GM21367 (cell line): ENCODE measurements around the gene VGF.
"Not testable (repeated sequence)": the region's sequence is repeated elsewhere in the genome, so short reads cannot be mapped to it uniquely, and the experiment has no call there.

Experiments used
- ATAC-seq: cut with Tn5 transposase; IDR thresholded peaks from one replicate; pipeline ENCODE4 v1.9.1; 2021; ENCODE audit not compliant: unreplicated experiment

The VGF gene

DNA sequence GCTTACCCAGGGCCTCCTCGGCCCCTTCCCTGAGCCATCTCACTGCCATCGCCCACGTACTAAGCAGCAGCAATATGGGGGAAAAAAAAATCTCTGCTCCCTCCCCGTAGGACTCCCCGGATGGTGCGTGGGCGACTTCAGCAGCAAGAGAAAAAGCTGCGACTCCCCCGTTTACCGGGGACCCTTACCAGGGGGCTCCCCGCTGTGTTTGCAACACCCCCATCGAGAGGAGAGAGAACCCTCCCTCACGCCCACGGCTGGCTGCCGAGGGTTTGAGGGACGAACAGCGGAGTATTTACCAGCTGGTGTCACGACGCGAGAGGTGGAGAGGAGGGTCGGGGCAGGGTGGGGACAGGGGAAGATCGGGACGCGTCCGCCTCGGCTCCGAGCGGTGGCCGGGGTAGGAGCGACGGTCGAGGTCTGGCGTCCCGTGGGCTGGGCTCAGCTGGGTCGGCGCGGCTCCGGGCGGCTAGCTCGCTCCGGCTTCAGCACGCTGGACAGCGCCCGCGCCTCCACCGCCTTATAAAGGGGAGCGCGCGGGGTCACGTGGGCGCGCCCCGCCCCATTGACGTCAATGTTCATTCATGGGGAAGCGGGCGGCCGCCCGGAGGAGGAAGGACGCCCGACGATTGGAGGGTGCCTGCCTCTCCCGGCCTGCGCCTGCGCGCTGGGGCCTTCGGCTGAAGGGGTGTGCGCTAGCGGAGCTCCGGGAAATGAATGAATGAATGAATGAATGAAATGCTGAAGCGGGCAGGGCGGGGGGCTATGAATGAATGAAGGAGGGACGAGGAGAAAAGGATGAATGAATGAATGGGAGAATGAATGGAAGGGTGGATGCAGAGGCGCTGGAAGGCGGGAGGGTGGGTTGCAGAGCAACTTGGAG is at the start of gene VGF:
VGF (minus strand) TSS at position 495 of the 883 bp plus-strand sequence. CDS start 726 bp downstream, outside the sequence.
- peak; percentile 54 for ATAC-seq

DNA sequence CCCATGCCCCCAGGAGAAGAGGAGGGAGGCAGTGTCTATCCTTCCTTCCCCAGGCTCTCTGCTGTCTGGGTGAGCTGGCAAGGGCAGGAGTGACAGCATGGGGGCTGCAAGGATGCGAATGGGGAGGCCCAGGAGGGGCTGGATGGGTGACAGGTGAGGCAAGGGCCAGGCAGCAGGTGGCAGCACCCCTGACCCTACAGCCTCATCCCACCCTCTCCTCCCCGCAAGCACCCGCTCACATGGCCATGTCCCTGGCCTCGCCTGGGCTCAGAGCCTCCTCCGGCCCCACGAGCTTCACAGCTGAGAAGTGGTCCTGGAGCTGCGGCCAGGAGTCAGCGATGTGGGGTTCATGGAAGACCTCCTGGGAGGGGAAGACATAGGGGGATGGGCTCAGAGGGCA is 46.6 kb upstream of the VGF start:
- ATAC-seq = no peak

DNA sequence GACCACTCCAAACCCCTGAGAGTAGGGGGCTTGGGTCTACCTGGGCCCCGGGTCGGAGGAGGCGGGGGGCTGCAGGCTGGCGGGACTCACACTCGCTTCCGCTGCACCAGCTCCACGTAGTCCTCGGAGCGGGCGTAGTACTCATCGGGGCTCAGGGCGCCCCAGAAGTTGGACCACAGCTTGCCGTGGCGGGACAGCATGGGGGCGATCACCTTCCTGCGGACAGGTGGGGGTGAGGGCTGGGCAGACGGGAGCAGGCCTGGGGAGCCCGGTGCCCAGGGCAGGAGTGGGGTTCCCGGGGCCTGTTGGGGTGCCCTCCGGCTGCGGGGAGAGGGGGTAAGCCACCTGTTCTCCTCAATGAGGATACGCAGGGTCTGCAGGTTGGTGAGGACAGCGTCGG is 46.1 kb upstream of the VGF start:
- no peak for ATAC-seq

DNA sequence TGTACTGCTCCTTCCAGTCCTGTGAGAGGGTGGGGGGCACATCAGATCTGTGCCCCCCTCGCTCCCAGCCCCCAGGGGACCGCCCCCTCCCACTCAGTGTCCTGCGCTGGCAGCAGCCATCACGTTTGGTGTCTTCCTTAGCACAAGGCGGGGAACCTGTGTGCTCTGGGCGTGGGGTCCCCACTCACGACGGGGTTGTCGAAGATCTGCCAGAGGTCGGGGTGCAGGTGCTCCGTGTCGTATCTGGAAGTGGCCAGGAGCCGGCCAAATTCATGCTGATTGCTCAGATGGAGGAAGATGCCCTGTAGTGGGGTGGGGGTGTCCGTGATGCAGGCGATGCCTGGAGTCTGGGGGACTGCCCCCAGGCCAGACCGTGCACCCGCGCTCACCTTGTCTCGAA is 44.8 kb upstream of the VGF start:
- ATAC-seq = no peak

DNA sequence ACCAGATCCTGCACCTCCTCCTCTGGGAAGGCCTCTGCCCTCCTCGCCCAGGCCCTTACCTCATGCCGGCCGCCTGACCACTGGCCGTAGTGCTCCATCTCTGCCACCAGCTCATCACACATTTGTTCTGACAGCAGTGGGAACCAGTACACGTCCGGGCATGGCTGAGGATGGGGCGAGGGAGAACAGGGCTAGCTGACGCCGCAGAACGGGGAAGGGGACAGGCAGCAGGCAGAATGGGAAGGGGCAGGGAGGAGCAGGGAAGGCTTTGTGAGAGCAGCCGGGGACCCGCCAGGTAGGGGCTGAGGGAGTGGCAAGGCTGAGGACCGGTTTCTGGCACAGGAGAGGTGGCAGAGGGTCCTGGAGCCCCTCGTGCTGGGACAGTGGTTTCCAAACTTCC is 43.4 kb upstream of the VGF start:
- ATAC-seq = no peak

DNA sequence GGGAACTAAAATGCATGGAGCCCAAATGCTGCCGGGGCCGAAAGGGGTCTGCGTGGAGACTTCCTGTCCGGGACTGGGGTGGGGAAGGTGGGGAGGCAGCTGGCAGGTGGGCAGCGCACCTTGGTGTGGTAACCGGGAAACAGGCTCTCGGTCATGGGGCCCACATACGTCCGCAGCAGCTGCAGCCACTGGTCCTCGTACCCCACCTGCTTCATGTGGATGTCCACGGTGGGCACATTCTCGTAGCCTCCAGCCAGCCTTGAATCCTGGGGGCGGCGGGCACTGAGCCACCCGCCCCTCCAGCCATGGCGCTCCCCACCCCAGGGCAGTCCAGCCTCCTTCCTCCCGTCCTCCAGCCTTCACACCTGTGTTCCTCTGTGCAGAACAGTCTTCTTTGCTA is 42.1 kb upstream of the VGF start:
- ATAC-seq = no peak

DNA sequence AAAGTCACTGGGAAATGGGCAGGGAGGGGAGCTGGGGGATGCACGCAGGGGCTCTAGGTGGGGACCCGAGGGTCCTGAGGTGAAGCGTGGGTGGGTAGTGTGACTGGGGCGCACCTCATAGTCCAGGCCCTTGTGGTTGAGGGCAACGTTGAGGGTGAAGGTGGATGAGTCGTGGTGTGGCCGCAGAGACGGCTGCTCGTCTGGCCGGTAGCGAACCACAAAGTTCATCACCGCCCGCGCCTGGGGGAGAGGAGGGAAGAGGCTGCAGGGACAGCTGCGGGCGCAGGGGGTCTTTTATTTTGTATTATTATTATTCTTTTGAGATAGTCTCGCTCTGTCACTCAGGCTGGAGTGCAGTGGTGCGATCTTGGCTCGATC is 41.3 kb upstream of the VGF start:
- no peak for ATAC-seq

DNA sequence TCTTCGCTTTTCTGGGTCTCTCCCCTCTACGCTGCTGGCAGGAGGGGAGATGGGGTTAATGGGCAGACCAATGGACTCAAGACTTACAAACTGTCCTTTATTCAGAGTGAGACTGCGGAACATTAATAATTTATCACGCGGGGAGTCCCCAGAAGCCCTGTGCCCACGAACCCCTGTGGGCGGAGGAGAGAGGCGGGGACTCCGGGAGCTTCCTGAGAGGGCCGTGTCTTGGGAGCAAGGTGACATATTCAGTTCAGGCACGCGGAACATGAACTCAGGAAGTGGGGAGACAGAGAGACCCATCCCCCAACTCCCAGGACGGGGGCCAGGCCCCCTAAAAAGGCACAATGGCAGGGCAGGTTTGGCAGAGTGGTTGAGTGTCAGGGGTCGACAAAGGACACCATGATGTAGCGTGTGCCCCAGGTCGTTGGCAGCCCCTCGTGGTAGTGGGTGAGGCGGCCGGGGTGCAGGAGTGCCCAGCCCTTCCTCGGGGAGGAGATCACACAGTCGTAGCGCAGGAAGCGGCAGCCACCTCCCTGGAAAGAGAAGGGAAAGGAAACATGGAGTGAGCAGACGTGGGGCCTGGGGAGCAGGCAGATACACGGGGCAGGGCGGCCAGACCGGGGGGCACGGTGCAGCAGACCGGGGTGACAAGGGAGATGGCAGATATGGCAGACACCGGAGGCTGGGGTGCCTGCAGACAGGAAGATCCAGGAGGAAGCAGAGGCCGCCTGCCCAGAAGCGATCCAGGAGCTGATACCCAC is 40.7 kb upstream of the VGF start:
- no peak for ATAC-seq

DNA sequence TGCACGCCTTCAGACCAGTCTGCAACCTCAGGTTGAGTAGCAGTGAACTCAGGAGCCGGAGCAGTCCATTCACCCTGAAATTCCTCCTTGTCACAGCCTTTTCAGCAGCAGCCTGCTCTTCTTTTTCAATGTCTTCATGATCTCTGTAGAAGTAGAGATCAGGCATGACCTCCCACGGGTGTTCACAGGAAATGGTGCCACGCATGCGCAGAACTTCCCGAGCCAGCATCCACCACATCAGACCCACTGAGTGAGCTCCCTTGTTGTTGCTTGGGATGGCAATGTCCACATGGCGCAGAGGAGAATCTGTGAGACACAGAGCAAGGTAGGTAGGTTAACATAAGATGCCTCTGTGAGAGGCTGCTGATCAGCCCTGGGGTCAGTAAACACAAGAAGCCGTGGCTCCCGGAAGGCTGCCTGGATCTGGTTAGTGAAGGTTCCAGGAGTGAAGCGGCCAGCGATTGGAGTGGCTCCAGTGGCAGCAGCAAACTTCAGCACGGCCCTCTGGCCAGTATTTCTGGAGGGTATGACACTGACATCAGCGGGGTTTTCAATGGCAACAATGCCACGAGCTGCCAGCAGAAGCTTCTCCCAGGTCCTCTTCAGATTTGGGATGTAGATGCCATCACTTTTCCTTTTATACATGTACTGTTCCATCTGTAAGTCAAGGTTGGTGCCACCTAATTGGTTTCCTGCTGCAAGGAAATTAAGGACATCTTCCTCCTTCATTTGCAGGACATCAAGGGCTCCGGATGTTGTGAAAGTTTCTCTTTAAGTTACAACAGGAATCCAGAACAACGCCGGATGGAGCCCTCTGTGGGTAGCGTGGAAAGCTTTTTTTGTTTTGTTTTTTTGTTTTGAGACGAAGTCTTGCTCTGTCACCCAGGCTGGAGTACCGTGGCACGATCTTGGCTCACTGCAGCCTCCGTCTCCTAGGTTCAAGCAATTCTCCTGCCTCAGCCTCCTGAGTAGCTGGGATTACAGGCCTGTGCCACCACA is 38.7 kb upstream of the VGF start:
- not testable (repeated sequence) for ATAC-seq

DNA sequence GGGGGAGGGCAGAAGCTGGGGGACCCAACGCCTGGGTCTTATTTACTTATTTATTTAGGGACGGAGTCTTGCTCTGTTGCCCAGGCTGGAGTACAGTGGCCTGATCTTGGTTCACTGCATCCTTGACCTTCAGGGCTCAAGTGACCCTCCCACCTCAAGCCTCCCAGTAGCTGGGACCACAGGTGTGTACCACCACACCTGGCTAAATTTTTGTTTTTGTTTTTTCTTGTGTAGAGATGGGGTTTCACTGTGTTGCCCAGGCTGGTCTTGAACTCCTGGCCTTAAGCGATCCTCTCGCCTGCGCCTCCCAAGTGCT is 37.2 kb upstream of the VGF start:
- ATAC-seq = no peak

DNA sequence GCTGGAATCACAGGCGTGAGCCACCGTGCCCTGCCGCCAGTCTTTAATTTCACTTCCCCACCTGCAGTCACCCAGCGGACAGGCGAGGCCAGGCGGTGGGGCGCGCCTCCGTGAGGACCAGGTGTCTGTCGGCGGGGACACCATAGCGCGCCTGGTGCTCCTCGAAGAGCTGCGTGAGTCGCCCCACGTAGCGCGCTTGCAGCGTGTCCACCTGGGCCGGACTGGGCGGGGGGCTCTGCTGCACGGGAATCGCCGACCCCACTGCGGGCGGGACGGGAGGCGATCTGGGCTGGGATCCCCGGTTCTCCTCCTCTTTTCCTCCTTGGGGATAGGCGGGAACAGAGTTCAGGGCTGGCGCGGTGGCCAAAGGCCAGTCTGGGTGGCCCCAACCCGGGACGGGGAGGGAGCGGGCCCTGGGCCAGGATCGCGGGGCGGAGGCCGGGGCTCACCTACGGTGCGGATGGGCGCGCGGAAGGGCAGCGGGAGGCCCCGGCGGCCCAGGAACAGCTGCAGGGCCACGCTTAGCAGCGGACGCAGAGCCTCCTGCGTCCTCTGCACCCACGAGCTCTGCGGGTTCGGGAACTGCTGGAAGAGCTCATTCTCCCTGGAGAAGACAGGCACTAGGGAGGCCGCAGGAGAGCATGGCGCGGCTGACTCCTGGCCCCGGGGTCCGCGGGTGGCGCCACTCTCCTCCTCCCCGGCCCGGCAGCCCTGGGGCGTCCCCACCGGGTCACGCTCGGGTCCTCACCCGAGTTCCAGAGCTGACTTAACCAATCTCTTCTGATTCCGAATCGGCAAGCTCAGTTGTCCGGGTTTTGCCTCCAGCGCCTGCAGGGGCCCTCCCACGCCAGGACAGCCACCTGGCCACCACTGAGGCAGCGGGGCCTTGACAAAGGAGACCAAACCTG is 36.6 kb upstream of the VGF start:
- ATAC-seq = no peak

DNA sequence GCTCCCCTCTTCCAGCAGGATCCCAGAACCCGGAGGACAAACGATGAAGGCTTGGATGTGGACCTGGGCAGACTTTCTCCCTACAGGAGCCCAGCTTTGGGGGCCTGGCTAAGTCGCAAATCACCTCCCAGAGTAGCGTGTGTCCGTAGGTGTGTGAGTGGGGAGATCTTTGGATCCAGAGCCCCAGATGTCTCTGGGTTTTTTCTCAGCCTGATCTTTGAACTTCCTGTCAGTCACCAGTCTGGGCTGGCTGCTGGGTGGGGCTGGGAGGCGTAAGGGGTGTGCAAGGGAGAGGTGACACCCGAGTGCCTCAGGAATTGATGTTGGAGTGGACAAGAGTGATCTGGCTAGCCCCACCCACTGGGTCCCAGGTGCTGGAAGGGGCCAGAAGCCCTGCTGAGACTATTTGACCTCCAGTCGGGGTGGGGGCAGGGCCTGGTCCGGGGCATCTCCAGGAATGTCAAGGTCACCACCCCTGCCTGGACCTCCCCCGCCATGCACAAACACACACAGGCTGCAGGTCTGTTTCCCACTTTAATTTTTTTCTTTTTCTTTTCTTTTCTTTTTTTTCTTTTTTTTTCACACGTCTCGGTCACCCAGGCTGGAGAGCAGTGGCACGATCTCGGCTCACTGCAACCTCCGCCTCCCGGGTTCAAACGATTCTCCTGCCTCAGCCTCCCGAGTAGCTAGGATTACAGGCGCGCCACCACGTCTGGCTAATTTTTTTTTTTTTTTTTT is 35.7 kb upstream of the VGF start, which contains the start of gene MOGAT3:
MOGAT3 (minus strand) TSS at position 175 of the 738 bp plus-strand sequence. CDS start 182 bp downstream, outside the sequence.
- ATAC-seq = no peak

DNA sequence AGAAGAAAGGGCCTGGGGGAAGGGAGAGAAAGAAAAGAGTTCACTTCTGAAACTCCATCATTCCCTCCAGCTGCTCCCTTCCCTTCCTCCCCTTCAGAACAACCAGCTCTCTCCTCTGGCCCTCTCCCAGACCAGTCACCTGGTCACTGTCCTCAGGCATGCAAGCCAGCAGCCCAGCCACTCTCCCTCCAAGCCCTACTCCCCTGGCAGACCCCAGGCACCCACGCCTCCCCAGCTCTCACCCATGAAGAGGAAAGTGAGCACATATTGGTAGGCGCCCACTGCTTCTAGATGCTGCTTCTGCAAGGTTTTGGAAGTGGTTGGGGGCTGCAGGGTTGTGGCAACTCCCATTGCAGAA is 35.1 kb upstream of the VGF start:
- no peak for ATAC-seq

DNA sequence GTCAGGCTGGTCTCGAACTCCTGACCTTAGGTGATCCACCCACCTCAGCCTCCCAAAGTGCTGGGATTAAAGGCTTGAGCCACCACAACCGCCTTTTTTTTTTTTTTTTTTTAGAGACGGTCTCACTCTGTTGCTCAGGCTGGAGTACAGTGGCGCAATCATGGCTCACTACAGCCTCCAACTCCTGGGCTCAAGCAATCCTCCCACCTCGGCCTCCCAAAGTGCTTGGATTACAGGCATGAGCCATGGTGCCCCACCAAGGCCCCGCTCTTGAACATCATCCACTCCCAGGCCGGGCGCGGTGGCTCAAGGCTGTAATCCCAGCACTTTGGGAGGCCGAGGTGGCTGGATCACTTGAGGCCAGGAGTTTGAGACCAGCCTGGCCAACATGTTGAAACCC is 34.2 kb upstream of the VGF start:
- not testable (repeated sequence) for ATAC-seq

DNA sequence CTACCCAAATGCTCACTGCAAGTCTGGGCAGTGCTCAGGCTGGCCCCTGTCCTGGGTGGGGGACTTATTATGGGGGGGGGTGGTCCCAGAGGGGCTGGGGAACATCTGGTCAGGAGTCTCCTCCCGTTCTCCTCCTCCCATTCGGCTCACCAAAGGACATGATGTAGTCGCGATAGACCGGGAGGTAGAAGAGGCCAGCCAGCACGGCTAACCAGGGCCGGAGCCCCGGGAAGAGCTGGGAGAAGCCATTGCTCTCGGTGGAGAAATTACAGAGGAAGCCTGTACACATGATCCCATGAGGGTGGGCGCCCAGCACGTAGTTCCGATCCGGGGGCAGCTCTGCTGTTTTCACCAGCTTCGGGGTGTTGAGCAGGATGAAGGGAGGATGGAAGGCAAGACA is 33.1 kb upstream of the VGF start:
- no peak for ATAC-seq

DNA sequence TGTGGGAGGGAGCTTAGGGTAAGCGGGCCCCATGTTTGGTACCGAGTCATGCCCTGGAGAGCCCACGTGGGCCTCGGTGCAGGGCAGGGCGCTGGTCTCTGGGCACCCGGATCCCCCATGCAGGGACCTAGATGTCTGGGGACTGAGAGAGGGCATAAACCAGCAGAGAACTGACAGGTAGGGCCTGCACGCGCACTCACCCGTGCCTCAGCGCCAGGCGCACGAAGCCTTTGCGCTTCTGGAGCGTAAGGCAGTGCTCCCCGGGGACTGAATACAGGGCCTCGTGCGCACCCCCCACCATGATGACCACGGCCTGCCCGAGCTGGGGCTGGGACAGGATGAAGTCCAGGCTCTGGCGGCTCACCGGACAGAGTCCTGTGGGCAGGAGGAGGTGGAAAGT is 32.6 kb upstream of the VGF start:
- no peak for ATAC-seq

DNA sequence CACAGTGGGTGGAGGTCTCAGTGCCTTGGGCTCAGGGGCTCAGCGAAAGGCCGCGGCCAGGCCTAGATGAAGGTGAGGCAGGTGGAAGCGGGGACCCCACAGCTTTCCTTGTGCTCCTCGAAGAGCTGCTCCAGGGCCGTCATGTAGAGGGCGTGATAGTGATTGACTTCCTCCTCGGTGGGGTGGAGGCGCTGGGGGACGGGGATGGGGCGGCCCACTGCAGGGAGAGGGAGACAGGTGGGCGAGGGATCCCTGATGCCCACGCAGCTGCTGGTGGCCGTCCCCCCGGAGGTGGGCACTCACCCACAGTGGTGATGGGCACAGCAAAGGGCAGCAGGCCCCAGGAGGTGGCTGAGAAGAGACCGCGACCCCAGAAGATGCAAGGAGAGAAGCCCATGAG is 30.5 kb upstream of the VGF start:
- no peak for ATAC-seq

DNA sequence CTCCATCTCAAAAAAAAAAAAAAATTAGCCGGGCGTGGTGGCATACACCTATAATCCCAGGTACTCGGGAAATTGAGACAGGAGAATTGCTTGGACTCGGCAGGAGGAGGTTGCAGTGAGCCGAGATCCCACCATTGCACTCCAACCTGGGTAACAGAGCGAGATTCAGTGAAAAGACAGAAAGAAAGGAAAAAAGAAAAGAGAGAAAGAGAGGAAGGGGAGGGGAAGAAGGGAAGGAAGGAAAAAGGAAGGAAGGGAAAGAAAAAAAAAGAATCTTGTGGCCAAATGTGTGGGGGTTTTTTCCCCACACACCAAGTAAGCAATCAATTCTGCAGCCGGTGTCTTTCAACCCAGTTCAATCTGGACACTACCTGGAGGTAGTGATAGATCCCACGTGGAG is 23.7 kb upstream of the VGF start:
- ATAC-seq = no peak

DNA sequence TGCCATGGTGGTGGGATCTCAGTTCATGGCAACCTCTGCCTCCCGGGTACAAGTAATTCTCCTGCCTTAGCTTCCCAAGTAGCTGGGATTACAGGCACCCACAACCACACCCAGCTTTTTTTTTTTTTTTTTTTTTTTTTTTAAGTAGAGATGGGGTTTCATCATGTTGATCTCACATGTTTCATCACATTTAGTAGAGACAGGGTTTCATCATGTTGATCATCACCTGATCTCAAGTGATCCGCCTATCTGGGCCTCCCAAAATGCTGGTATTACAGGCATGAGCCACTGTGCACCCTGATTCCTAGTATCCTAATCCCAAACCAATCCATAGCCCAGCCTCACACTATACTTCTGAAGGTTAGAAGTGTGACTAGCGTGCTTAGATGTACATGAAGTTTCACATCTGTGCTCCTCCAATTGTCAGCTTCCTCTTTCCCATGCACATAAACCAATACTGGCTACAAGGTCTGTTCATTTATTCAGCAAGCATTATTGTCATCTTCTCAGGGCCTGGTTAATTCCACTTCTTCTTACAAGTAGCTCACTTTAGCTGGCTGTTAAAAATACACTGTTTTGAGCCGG is 21.6 kb upstream of the VGF start:
- no peak for ATAC-seq
